Neural progenitor cell (in vitro differentiated cells): ENCODE measurements around the gene CYP4Z1.

ENCODE experiments used
- EZH2 ChIP-seq: fragments of 200-600 bp; sonication (generic); IDR thresholded peaks from 2 replicates; pipeline ENCODE4 v1.6.1; 2017; ENCODE audit warnings: antibody characterized with exemption, mild to moderate bottlenecking, moderate library complexity
- EZH2phosphoT487 ChIP-seq: fragments of 200-600 bp; sonication (generic); IDR thresholded peaks from 2 replicates; pipeline ENCODE4 v1.6.1; 2017; ENCODE audit warnings: antibody characterized with exemption
- TF ChIP-seq, protein P1 (sequence below): fragments of 200-600 bp; sonication (generic); IDR thresholded peaks from 2 replicates; pipeline ENCODE4 v1.5.1; 2017; ENCODE audit warnings: antibody characterized with exemption, mild to moderate bottlenecking

DNA sequence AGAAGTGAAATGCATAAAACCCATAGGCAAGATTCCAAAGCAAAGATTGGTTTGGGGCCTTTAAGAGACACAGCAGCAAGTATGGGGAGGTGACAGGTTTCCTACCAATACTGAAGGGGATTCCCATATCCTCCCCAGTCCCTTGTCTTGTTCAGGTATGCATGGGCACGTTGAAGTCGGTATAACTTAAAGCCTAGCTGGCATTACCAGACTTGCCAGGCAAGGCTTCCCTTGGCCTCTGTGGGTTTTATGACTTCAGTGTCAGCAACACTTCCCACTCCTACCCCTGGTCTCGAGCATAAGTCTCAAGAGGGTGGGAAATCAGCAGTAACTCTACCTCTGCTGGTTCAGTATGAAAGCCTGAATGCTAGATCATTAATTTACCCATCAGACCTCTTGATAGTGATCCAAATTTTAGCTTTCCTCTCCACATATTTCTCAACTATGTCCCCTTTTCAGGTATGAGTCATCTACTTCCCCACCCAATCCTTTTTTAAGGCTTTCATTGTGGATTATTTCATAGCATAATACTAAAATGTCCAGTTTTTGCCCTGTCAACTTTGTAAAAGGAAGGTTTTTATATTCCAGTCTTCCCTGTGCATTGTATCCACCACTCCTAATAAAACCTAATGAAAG, 36.7 kb upstream of the CYP4Z1 start:
- TF ChIP-seq, protein P1, sequence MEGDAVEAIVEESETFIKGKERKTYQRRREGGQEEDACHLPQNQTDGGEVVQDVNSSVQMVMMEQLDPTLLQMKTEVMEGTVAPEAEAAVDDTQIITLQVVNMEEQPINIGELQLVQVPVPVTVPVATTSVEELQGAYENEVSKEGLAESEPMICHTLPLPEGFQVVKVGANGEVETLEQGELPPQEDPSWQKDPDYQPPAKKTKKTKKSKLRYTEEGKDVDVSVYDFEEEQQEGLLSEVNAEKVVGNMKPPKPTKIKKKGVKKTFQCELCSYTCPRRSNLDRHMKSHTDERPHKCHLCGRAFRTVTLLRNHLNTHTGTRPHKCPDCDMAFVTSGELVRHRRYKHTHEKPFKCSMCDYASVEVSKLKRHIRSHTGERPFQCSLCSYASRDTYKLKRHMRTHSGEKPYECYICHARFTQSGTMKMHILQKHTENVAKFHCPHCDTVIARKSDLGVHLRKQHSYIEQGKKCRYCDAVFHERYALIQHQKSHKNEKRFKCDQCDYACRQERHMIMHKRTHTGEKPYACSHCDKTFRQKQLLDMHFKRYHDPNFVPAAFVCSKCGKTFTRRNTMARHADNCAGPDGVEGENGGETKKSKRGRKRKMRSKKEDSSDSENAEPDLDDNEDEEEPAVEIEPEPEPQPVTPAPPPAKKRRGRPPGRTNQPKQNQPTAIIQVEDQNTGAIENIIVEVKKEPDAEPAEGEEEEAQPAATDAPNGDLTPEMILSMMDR: no peak
- TF ChIP-seq EZH2 (no peak), EZH2phosphoT487 (no peak)
